ENCODE measurements around the gene TXNL4A. TPM values are rescaled to one million over a fixed set of nuclear protein-coding genes. Genes with fewer than 3 reads are reported as not detected.
"Not testable (repeated sequence)": the region's sequence is repeated elsewhere in the genome, so short reads cannot be mapped to it uniquely, and the experiment has no call there.

The TXNL4A gene
- total RNA-seq, 1 donor from 2014 or later: 92.0 TPM

- peaks cover 19% of the 10 kb centered on the region for H3K4me1 ChIP-seq
- DNase-seq: no peak
- H3K4me3 ChIP-seq: no peak overlapping the region
- H3K36me3 ChIP-seq: no peaks in the 10 kb centered on the region
- no peak for TF ChIP-seq CTCF (IDR thresholded peaks at IDR 0.05; ENCODE audit: borderline replicate concordance)
- peaks cover 17% of the 10 kb centered on the region for H3K27me3 ChIP-seq (ENCODE audit: low read depth)
- intact Hi-C loops (cut with micrococcal nuclease): no loop called here
- H3K27ac ChIP-seq (replicated peaks): no peak overlapping the region
- no peaks in the 10 kb centered on the region for H3K9me3 ChIP-seq (replicated peaks)
Measured at GRCh38 chr18:79962835-79963657, 25.3 kb downstream of the TXNL4A start.

- Histone ChIP-seq H3K9me3 (replicated peaks) (no peaks in the 10 kb centered on the region), H3K4me3 (no peak overlapping the region), H3K36me3 (no peaks in the 10 kb centered on the region), H3K4me1 (peaks cover 19% of the 10 kb centered on the region), H3K27me3 (ENCODE audit: low read depth) (peaks cover 17% of the 10 kb centered on the region), H3K27ac (replicated peaks) (no peak overlapping the region)
- intact Hi-C loops (cut with micrococcal nuclease): no loop called here
- DNase-seq: no peak
- TF ChIP-seq CTCF (IDR thresholded peaks at IDR 0.05; ENCODE audit: borderline replicate concordance): no peak
Measured at GRCh38 chr18:79962311-79962710, 26.1 kb downstream of the TXNL4A start.

- peaks cover 19% of the 10 kb centered on the region for H3K4me1 ChIP-seq
- TF ChIP-seq CTCF (IDR thresholded peaks at IDR 0.05; ENCODE audit: borderline replicate concordance): no peak
- H3K9me3 ChIP-seq (replicated peaks): no peaks in the 10 kb centered on the region
- no peak for DNase-seq
- intact Hi-C loops (cut with micrococcal nuclease): no loop called here
- peaks cover 17% of the 10 kb centered on the region for H3K27me3 ChIP-seq (ENCODE audit: low read depth)
- H3K27ac ChIP-seq (replicated peaks): no peak overlapping the region
- H3K4me3 ChIP-seq: no peak overlapping the region
- no peaks in the 10 kb centered on the region for H3K36me3 ChIP-seq
Measured at GRCh38 chr18:79961527-79962291, 26.7 kb downstream of the TXNL4A start.

GRCh38 chr18:79960921-79961526 lies 27.3 kb downstream of the TXNL4A start:
- TF ChIP-seq CTCF (IDR thresholded peaks at IDR 0.05; ENCODE audit: borderline replicate concordance): no peak
- Histone ChIP-seq H3K9me3 (replicated peaks) (no peaks in the 10 kb centered on the region), H3K27me3 (ENCODE audit: low read depth) (peaks cover 17% of the 10 kb centered on the region), H3K27ac (replicated peaks) (no peak overlapping the region), H3K4me1 (peaks cover 19% of the 10 kb centered on the region), H3K36me3 (no peaks in the 10 kb centered on the region), H3K4me3 (no peak overlapping the region)
- DNase-seq: no peak
- intact Hi-C loops (cut with micrococcal nuclease): no loop called here

GRCh38 chr18:79960161-79960801 lies 28.1 kb downstream of the TXNL4A start:
- peaks cover 17% of the 10 kb centered on the region for H3K27me3 ChIP-seq (ENCODE audit: low read depth)
- H3K4me3 ChIP-seq; intact Hi-C loops (cut with micrococcal nuclease); H3K27ac ChIP-seq (replicated peaks); H3K36me3 ChIP-seq; DNase-seq; H3K9me3 ChIP-seq (replicated peaks): not testable (repeated sequence)
- H3K4me1 ChIP-seq: peaks cover 14% of the 10 kb centered on the region

All from left ventricle myocardium inferior (tissue), 1 donor.